Duodenal mucosa (tissue), 2 donors: Measurements from ENCODE around the gene ING5.
"Not testable (repeated sequence)": the region's sequence is repeated elsewhere in the genome, so short reads cannot be mapped to it uniquely, and the experiment has no call there.

Source experiments
- H3K27ac ChIP-seq: one replicate; pipeline ENCODE4 v1.7.0; 2013; ENCODE audit warnings: low read depth, low read length
- H3K27me3 ChIP-seq, 2 donors: one replicate each; pipeline ENCODE4 v1.7.0; 2013; ENCODE audit warnings: low read length in 2 of 2, control low read depth in 1 of 2; ENCODE audit not compliant: insufficient read depth in 2 of 2, control insufficient read depth in 1 of 2
- H3K36me3 ChIP-seq, 2 donors: one replicate each; pipeline ENCODE4 v1.7.0; 2013; ENCODE audit warnings: low read length in 2 of 2, control low read depth in 1 of 2; ENCODE audit not compliant: insufficient read depth in 2 of 2, control insufficient read depth in 1 of 2
- H3K4me1 ChIP-seq, 2 donors: one replicate each; pipeline ENCODE4 v1.7.0; 2013; ENCODE audit warnings: low read length in 2 of 2, control low read depth in 1 of 2; ENCODE audit not compliant: insufficient read depth in 2 of 2, control insufficient read depth in 1 of 2
- H3K4me3 ChIP-seq, 2 donors: one replicate each; pipeline ENCODE4 v1.7.0; 2013; ENCODE audit warnings: low read length in 2 of 2, low read depth in 1 of 2
- H3K9ac ChIP-seq, 2 donors: one replicate each; pipeline ENCODE4 v1.7.0; 2013; ENCODE audit warnings: low read length in 2 of 2, low read depth in 1 of 2
- H3K9me3 ChIP-seq, 2 donors: one replicate each; pipeline ENCODE4 v1.7.0; 2013; ENCODE audit warnings: low read length in 2 of 2, control low read depth in 1 of 2; ENCODE audit not compliant: control insufficient read depth in 1 of 2

Gene ING5

DNA sequence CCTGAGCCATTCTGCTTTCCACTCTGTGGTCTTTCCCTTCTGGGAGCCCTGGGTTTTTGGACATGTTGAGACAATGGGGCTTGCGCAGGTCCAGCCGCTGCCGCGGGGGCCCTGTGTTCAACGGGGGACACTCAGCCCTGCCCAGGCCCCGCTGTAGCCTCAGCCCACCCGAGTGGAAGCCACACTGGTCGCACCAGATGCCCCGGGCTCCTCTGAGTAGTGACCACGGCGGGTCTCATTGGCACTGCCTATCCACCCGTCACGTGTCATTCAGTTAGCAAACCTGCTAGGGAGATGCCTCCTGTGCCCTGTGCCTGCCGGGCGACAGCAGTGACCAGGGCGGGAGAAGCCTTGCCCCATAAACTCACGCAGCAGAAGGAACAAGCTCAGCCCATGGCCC lies 51.7 kb downstream of the ING5 start:
- Histone ChIP-seq H3K27me3 (no peaks in the 10 kb centered on the region), H3K9me3 (no peaks in the 10 kb centered on the region), H3K36me3 (peaks cover 8 to 31% of the 10 kb centered on the region in 2 donors), H3K4me3 (no peak overlapping the region), H3K4me1 (no peaks in the 10 kb centered on the region), H3K9ac (no peak overlapping the region), H3K27ac (no peak overlapping the region)

DNA sequence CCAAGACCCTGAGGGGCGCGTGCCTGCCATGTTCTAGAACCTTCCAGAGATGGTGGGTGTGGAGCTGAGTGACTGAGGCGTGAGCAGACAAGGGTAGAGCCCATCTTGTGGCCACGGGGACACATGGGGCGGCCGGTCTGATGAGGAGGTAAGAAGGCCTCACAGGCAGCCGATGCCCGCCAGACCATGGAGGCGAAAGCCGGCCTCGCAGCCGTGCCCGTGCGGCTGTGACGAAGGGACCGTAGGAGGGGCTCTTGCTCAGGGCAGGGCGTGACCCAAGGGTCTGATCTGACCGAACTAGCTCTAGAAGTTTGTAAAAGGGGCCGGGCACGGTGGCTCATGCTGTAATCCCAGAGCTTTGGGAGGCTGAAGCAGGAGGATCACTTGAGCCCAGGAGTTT lies 52.2 kb downstream of the ING5 start:
- Histone ChIP-seq H3K9ac (no peak overlapping the region), H3K4me1 (no peaks in the 10 kb centered on the region), H3K27ac (no peak overlapping the region), H3K27me3 (no peaks in the 10 kb centered on the region), H3K36me3 (peaks cover 8 to 30% of the 10 kb centered on the region in 2 donors), H3K4me3 (no peak overlapping the region), H3K9me3 (no peaks in the 10 kb centered on the region)

DNA sequence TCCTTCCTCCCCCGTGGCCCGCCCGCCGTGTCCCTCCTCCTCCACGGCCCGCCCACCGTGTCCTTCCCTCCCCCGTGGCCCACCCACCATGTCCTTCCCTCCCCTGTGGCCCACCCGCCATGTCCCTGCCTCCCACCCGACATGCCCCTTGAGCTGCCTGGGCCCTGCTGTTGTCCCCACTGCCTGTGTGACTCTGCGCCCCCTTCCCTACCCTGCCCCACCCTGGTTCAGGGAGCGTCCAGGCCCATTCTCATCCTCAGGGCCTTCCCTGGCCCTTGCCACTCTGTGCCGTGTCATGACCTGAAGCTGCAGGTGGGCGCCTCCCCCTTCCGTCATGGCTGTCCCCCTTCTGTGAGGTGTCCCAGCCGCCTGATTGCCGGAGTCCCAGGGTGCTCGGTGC lies 53.3 kb downstream of the ING5 start:
- H3K36me3 ChIP-seq = peaks cover 11 to 28% of the 10 kb centered on the region in 2 donors

DNA sequence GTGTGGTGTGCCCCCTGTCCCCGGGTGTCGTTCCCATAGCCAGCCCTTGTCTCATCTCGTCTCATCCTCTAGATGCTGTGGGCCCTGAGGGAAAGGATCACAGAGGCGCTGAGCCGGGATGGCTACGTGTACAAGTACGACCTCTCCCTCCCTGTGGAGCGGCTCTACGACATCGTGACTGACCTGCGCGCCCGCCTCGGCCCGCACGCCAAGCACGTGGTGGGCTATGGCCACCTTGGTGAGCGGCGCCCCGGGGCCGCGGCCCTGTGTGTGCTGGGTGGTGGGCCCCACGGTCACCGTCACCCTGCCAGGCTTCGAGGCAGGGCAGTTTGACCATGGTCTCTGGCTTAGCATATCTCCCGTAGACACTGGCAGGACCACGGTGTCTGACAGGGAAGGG lies 53.9 kb downstream of the ING5 start:
- Histone ChIP-seq H3K4me1 (no peaks in the 10 kb centered on the region), H3K36me3 (peaks cover 16 to 35% of the 10 kb centered on the region in 2 donors), H3K27ac (no peak overlapping the region), H3K9ac (no peak overlapping the region), H3K4me3 (no peak overlapping the region), H3K27me3 (no peaks in the 10 kb centered on the region), H3K9me3 (no peaks in the 10 kb centered on the region)

More for the DNA sequence above, 53.3 kb downstream of the ING5 start:
- no peaks in the 10 kb centered on the region for H3K27me3 ChIP-seq
- no peak overlapping the region for H3K9ac ChIP-seq
- no peaks in the 10 kb centered on the region for H3K9me3 ChIP-seq
- no peak overlapping the region for H3K27ac ChIP-seq
- no peak overlapping the region for H3K4me3 ChIP-seq
- H3K4me1 ChIP-seq = no peaks in the 10 kb centered on the region

DNA sequence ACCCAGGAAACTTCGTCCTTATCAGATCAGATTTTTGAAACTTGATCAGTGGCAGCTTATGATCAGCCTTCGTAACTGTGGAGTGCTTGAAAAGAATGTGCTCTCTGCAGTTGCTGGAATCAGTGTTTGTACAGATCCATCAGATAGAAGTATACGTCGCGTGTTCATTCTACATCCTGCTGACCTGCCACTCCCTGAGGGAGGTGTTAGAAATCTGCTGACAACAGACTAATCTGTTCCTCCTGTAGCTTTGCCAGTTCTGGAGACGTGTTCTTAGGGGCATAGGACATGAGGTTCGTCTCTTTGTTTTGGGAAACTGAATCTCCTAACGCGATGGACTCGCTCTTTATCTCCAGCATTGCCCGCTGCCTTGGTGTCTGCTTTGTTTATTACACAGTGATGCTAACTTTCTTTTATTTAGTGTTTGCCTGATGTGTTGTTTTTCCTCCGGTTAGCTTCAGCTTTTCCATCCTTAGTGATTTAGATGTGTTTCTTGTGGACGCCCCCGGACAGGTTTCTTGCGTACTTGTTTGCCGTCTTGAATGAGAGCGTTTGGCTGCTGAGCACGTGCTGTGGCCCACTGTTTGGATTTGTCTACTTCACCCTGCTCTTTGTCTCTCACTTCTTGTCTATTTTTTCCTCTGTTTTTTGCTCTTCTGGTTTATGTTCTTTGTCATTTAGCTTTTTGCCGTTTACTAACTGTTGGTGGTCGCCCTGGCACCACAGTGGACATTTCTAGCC lies 57.4 kb downstream of the ING5 start:
- Histone ChIP-seq H3K36me3 (peaks cover 16 to 31% of the 10 kb centered on the region in 2 donors), H3K27ac (no peak overlapping the region), H3K27me3 (no peaks in the 10 kb centered on the region), H3K4me1 (no peaks in the 10 kb centered on the region), H3K9ac (no peak overlapping the region), H3K9me3 (no peaks in the 10 kb centered on the region), H3K4me3 (no peak overlapping the region)

DNA sequence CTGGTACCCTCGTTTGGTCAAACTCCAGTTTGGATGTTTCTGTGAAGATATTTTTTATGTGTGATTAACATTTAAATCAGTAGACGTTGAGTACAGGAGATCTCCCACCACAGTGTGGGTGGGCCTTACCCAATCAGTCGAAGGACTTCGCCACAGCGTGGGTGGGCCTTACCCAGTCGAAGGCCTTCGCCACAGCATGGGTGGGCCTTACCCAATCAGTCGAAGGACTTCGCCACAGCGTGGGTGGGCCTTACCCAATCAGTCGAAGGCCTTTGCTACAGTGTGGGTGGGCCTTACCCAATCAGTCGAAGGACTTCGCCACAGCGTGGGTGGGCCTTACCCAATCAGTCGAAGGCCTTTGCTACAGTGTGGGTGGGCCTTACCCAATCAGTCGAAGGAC lies 58.1 kb downstream of the ING5 start:
- H3K9me3 ChIP-seq, H3K4me3 ChIP-seq, H3K9ac ChIP-seq, H3K27ac ChIP-seq, H3K4me1 ChIP-seq, H3K27me3 ChIP-seq: not testable (repeated sequence)
- H3K36me3 ChIP-seq = peaks cover 16 to 31% of the 10 kb centered on the region in 2 donors

DNA sequence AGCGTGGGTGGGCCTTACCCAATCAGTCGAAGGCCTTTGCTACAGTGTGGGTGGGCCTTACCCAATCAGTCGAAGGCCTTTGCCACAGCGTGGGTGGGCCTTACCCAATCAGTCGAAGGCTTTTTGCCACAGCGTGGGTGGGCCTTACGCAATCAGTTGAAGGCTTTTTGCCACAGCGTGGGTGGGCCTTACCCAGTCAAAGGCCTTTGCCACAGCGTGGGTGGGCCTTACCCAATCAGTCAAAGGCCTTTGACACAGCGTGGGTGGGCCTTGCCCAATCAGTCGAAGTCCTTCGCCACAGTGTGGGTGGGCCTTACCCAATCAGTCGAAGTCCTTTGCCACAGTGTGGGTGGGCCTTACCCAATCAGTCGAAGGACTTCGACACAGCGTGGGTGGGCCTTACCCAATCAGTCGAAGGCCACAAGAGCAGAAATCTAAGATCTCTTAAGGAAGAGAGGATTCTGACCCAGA lies 58.5 kb downstream of the ING5 start:
- Histone ChIP-seq H3K4me1 (no peaks in the 10 kb centered on the region), H3K27ac (no peak overlapping the region), H3K9me3 (no peaks in the 10 kb centered on the region), H3K27me3 (no peaks in the 10 kb centered on the region), H3K36me3 (peaks cover 16 to 29% of the 10 kb centered on the region in 2 donors), H3K4me3 (no peak overlapping the region), H3K9ac (no peak overlapping the region)

DNA sequence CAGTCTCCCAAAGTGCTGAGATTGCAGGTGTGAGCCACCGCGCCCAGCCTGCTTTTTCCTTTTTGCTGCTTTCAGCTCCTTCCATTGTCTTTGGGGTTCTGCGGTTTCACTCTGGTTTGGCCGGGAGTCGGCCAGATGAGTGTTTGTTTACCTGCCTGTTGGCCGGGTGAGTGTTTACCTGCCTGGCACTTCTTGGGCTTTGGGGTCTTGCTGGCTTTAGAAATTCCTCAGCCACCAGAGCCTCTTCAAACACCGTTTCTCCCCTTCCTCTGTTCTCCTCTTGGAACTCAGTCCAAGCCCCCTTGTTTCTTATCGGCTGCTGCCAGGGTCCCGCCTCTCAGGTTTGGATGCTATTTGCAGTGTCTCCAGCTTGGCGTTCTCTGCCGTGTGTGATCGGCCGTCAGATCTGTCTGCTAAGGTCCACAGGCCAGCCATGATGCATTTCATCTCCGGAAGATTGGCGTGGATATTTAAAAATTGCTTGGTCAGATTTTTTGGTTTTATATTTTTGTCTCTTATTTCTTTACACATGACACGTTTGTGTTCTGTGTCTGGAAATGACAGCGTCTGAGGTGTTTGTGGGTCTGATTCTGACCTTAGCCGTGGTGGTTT lies 60.6 kb downstream of the ING5 start:
- H3K4me3 ChIP-seq = no peak overlapping the region
- no peak overlapping the region for H3K9ac ChIP-seq
- H3K27ac ChIP-seq = no peak overlapping the region
- no peaks in the 10 kb centered on the region for H3K9me3 ChIP-seq
- no peaks in the 10 kb centered on the region for H3K27me3 ChIP-seq
- H3K36me3 ChIP-seq = peaks cover 8 to 20% of the 10 kb centered on the region in 2 donors
- no peaks in the 10 kb centered on the region for H3K4me1 ChIP-seq

DNA sequence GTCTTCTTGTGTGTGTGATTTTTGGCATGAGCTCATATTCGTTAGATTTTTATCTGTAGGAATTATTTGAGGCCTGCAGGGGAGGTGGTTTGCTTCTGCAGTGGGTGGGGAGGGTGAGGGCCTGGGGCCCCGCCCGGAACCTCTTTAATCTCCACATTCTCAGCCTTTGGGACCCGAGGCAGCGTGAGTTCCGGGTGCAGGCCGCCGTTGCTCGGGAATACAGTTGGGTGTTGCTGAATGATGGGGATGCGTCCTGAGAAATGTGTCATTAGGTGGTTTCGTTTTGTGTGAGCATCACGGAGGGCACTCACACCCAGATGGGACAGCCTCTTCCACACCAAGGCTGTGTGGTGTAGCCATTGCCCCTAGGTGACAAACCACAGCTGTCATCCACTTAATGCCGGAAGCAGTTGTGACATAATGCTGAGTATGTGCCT lies 61.1 kb downstream of the ING5 start:
- Histone ChIP-seq H3K27me3 (no peaks in the 10 kb centered on the region), H3K4me1 (no peaks in the 10 kb centered on the region), H3K4me3 (no peak overlapping the region), H3K27ac (no peak overlapping the region), H3K9me3 (no peaks in the 10 kb centered on the region), H3K9ac (no peak overlapping the region), H3K36me3 (peaks cover 8 to 20% of the 10 kb centered on the region in 2 donors)

DNA sequence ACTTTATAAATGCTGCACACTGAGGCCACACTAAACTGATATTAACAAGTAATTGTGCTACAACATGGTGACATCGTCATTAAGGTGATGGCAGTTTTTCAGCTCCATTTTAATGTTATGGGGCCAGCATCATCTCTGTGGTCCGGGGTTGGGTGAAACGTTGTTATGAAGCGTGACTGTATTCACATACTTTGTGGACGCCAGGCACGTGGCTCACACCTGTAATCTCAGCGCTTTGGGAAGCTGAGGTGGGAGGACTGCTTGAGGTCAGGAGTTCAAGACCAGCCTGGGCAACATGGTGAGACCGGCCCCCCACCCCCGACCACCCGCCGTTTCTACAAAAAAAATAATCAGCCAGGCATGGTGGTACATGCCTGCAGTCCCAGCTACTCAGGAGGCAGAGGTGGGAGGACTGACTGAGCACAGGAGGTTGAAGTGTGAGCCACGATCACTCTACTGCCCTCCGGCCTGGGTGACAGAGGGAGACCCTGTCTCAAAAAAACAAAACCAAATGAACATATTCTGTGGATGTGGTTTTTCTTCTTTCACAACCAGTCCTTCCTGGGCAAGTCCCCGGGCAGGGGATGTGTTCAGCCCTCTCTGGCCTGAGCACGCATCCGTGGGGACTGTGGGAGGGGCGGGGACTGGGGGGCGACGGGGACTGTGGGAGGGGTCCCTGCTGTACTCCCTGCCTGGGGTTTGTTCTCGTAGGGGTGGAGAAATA lies 61.9 kb downstream of the ING5 start:
- H3K27me3 ChIP-seq = no peaks in the 10 kb centered on the region
- H3K27ac ChIP-seq = no peak overlapping the region
- H3K4me3 ChIP-seq = no peak overlapping the region
- no peak overlapping the region for H3K9ac ChIP-seq
- no peaks in the 10 kb centered on the region for H3K9me3 ChIP-seq
- H3K4me1 ChIP-seq = no peaks in the 10 kb centered on the region
- peaks cover 8 to 20% of the 10 kb centered on the region in 2 donors for H3K36me3 ChIP-seq
